Measurements from ENCODE around the gene ANKRD10.

DNA sequence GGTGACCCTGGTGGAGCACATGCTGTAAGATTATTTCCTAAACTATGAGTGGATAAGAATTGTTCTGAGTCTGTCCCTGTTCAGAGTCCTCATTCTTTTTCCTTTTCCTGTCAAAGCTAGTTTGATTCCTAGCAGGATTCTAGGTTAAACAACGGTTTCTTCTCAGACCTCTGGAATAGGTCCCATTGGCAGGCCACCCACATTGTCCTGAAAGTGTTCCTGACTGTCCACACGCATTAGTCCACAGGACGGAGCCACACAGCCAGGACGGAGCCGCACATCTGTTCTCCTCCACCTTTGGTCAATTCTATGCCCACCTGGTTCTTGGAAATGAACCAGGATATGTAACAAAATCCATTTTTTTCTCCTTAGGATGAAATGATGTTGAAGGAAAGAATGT, 46.1 kb downstream of the ANKRD10 start:
- TF ChIP-seq, protein P1, sequence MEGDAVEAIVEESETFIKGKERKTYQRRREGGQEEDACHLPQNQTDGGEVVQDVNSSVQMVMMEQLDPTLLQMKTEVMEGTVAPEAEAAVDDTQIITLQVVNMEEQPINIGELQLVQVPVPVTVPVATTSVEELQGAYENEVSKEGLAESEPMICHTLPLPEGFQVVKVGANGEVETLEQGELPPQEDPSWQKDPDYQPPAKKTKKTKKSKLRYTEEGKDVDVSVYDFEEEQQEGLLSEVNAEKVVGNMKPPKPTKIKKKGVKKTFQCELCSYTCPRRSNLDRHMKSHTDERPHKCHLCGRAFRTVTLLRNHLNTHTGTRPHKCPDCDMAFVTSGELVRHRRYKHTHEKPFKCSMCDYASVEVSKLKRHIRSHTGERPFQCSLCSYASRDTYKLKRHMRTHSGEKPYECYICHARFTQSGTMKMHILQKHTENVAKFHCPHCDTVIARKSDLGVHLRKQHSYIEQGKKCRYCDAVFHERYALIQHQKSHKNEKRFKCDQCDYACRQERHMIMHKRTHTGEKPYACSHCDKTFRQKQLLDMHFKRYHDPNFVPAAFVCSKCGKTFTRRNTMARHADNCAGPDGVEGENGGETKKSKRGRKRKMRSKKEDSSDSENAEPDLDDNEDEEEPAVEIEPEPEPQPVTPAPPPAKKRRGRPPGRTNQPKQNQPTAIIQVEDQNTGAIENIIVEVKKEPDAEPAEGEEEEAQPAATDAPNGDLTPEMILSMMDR (IDR thresholded peaks at IDR 0.05) = no peak
- TF ChIP-seq POLR2A (IDR thresholded peaks at IDR 0.05) = no peak
